Measurements from ENCODE around the gene TMEM272.

DNA sequence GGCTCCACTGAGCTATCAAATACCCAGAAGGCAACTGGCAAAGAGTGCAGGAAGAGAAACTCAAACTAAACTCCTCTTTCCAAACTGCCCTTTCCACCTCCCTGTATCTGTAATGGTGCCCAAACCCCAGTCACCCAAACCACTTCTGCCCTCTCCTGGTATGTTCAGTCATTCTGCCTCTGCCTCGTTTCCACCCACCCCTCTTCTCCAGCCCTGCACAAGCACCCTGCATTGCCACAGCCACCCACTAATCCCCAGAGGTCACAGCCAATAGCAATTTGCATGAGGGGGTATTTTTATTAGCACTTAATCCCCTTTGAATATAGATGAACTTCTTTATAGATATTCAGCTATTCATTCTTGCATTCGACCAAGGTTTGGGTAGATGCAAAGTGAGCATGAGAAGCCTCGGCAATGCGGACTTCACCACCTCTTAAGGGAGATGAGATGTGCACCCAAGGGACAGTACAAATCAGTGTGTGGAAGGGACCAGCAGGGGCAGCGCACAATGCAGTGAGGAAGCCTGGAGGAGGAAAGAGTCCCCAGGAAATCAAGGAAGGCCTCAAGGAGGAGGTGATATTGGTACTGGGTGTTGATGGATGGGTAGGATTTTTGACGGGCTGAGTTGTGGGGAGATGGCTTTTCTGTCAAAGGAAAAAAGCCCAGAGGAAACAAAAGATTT is 12.4 kb downstream of the TMEM272 start:
- TF ChIP-seq POLR2AphosphoS5 (IDR thresholded peaks at IDR 0.05; ENCODE audit: borderline replicate concordance, low read depth, low read length) (no peak), EZH2 (IDR thresholded peaks at IDR 0.05) (no peak), FOXP2 (optimal IDR thresholded peaks at IDR 0.05; ENCODE audit: control extremely low read depth, extremely low read length, insufficient read depth) (no peak)

Data from SK-N-MC (cell line).